ENCODE results near the gene IER2. TPM values are rescaled to one million over a fixed set of nuclear protein-coding genes. Genes with fewer than 3 reads are reported as not detected.

Gene IER2
- total RNA-seq, 1 experiment from 2014 or later: 164 TPM

DNA sequence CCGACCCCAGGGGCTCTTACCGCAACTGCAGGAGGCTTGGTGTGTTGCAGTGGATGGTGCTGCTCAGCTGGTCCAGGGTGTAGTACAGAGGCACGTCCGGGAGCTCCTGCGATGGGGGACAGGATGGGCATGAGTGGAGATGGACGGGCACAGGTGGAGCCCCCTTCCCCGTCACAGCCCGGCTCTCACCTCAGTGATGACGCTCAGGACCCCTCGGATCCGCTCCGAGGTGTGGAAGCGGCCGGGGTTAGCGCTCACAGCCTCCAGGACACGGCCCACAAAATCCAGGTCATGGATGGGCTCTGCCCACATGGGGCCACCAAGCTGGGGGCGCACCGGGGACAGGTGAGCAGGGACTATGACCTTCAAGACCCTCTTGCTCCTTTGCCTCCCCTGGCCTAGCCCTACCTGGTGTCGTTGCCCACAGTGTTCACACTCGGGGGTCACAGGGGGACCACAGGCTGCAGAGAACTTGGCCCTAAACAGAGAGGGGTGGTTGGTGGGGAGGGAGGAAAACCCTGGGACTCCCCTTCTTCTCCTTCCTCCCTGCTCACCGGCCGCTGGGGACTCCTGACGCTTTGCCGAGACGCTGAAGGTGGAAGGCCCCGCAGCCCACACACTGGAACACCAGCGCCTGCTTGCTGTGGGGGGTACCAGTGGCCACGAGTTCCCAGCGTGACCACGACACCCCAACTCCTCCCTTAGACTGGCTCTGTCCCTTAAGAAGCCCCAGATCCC lies 40.7 kb upstream of the IER2 start:
- Histone ChIP-seq H3K4me3 (ENCODE audit: low read depth, low read length, poor library complexity, severe bottlenecking) (no peak overlapping the region), H3K9me3 (ENCODE audit: low read depth, low read length, poor library complexity, severe bottlenecking) (no peaks in the 10 kb centered on the region), H3K4me1 (ENCODE audit: insufficient read depth, low read length, poor library complexity, severe bottlenecking) (no peaks in the 10 kb centered on the region), H3K36me3 (ENCODE audit: insufficient read depth, low read length, poor library complexity, severe bottlenecking) (peaks cover 29% of the 10 kb centered on the region), H3K27me3 (replicated peaks; ENCODE audit: insufficient read depth, low read depth, low read length, poor library complexity) (no peaks in the 10 kb centered on the region), H3K27ac (ENCODE audit: low read depth, low read length, poor library complexity, severe bottlenecking) (no peak overlapping the region)
- BruUV-seq (replicated peaks): no TSS peak
- ChIA-PET POLR2A (ENCODE audit: low non-redundant PET) (no interaction called here), CTCF (interaction anchor here (0.6 to 0.9 kb wide), 2 partner anchors 132 to 220 kb away, joined by 4 to 13 read pairs; no protein-coding TSS in a partner anchor)
- no peak for TF ChIP-seq EZH2 (IDR thresholded peaks at IDR 0.05; ENCODE audit: borderline replicate concordance, low read depth, low read length, poor library complexity, severe bottlenecking)
- TF ChIP-seq, protein P1, sequence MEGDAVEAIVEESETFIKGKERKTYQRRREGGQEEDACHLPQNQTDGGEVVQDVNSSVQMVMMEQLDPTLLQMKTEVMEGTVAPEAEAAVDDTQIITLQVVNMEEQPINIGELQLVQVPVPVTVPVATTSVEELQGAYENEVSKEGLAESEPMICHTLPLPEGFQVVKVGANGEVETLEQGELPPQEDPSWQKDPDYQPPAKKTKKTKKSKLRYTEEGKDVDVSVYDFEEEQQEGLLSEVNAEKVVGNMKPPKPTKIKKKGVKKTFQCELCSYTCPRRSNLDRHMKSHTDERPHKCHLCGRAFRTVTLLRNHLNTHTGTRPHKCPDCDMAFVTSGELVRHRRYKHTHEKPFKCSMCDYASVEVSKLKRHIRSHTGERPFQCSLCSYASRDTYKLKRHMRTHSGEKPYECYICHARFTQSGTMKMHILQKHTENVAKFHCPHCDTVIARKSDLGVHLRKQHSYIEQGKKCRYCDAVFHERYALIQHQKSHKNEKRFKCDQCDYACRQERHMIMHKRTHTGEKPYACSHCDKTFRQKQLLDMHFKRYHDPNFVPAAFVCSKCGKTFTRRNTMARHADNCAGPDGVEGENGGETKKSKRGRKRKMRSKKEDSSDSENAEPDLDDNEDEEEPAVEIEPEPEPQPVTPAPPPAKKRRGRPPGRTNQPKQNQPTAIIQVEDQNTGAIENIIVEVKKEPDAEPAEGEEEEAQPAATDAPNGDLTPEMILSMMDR (conservative IDR thresholded peaks at IDR 0.05; ENCODE audit: low read depth, low read length): no peak
- DNase-seq (ENCODE audit: low spot score): no peak
- intact Hi-C loops (cut with micrococcal nuclease; ENCODE audit: unreplicated experiment): no loop called here

DNA sequence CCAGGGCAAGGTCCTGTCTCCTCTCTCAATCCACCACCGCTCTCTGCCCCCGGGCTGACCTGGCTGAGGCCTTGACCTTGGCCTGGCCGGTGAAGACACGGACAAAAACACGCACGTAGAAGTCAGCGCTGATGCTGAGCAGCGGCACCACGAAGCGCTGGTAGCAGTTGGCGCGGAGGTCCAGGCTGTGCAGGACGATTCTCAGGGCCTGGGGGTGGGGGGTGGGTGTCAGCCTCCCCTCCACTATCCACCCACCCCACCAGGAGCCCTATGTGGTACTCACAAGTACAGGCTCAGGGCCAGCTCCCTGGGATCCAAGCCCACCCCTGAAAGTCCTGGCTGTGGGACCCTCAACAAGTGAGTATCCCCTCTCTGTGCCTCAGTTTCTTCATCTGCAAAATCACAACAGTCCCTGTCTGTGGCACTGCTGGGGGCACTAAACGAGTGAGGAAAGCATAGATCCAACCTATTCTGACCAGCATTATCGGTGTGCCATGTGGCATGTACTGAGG lies 40.1 kb upstream of the IER2 start:
- Histone ChIP-seq H3K4me3 (ENCODE audit: low read depth, low read length, poor library complexity, severe bottlenecking) (no peak overlapping the region), H3K27me3 (replicated peaks; ENCODE audit: insufficient read depth, low read depth, low read length, poor library complexity) (no peaks in the 10 kb centered on the region), H3K36me3 (ENCODE audit: insufficient read depth, low read length, poor library complexity, severe bottlenecking) (peaks cover 34% of the 10 kb centered on the region), H3K4me1 (ENCODE audit: insufficient read depth, low read length, poor library complexity, severe bottlenecking) (peaks cover 2% of the 10 kb centered on the region), H3K9me3 (ENCODE audit: low read depth, low read length, poor library complexity, severe bottlenecking) (no peaks in the 10 kb centered on the region), H3K27ac (ENCODE audit: low read depth, low read length, poor library complexity, severe bottlenecking) (no peak overlapping the region)
- TF ChIP-seq, protein P1 (conservative IDR thresholded peaks at IDR 0.05; ENCODE audit: low read depth, low read length): no peak
- no peak for TF ChIP-seq EZH2 (IDR thresholded peaks at IDR 0.05; ENCODE audit: borderline replicate concordance, low read depth, low read length, poor library complexity, severe bottlenecking)
- DNase-seq (ENCODE audit: low spot score): no peak
- intact Hi-C loops (cut with micrococcal nuclease; ENCODE audit: unreplicated experiment): no loop called here
- POLR2A ChIA-PET (ENCODE audit: low non-redundant PET): interaction anchor here (0.6 kb wide), 1 partner anchor 827 kb away, joined by 5 read pairs; no protein-coding TSS in a partner anchor
- no TSS peak for BruUV-seq (replicated peaks)
- CTCF ChIA-PET: no interaction called here

DNA sequence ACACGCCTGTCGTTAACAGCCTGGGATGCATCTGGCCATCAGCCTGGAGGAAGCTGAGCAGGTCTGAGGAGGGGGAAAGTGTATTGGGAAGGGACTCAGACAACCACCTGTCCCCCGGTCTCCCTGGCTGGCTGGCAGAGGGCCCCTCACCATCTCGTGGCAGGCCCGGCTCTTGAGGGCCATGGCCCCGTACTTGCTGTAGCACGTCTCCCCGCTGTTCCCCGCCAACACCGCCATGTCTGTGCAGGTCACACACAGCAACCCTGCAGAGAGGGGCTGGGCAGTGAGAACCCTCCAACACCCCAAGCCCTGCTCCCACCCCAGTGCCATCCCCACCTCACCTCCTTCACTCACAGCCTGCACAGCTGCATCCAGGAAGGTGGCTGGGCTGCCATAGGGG lies 37.7 kb upstream of the IER2 start:
- intact Hi-C loops (cut with micrococcal nuclease; ENCODE audit: unreplicated experiment): no loop called here

More for the DNA sequence above, 37.7 kb upstream of the IER2 start:
- Histone ChIP-seq H3K27me3 (replicated peaks; ENCODE audit: insufficient read depth, low read depth, low read length, poor library complexity) (no peaks in the 10 kb centered on the region), H3K27ac (ENCODE audit: low read depth, low read length, poor library complexity, severe bottlenecking) (no peak overlapping the region), H3K36me3 (ENCODE audit: insufficient read depth, low read length, poor library complexity, severe bottlenecking) (peaks cover 31% of the 10 kb centered on the region), H3K4me1 (ENCODE audit: insufficient read depth, low read length, poor library complexity, severe bottlenecking) (peaks cover 9% of the 10 kb centered on the region), H3K4me3 (ENCODE audit: low read depth, low read length, poor library complexity, severe bottlenecking) (no peak overlapping the region), H3K9me3 (ENCODE audit: low read depth, low read length, poor library complexity, severe bottlenecking) (no peaks in the 10 kb centered on the region)
- POLR2A ChIA-PET (ENCODE audit: low non-redundant PET): interaction anchor here (0.7 kb wide), 1 partner anchor 16 kb away, joined by 3 read pairs; no protein-coding TSS in a partner anchor
- DNase-seq (ENCODE audit: low spot score): no peak
- TF ChIP-seq, protein P1 (conservative IDR thresholded peaks at IDR 0.05; ENCODE audit: low read depth, low read length): no peak
- TF ChIP-seq EZH2 (IDR thresholded peaks at IDR 0.05; ENCODE audit: borderline replicate concordance, low read depth, low read length, poor library complexity, severe bottlenecking): no peak
- CTCF ChIA-PET: no interaction called here
- no TSS peak for BruUV-seq (replicated peaks)
